Naive B cell (primary cell): ENCODE measurements around the gene ILDR1. TPM values are rescaled to one million over a fixed set of nuclear protein-coding genes. Genes with fewer than 3 reads are reported as not detected.
"Not testable (repeated sequence)": the region's sequence is repeated elsewhere in the genome, so short reads cannot be mapped to it uniquely, and the experiment has no call there.

ENCODE experiments used
- ATAC-seq, 2 donors: fragments of 150-1000 bp; cut with Tn5 transposase; 2 replicates each; pipeline ENCODE4 v1.10.0; 2021; ENCODE audit warnings: low read depth in 2 of 2, mild to moderate bottlenecking in 2 of 2, moderate library complexity in 2 of 2
- DNase-seq: peaks from one replicate; pipeline ENCODE4 v3.0.0; 2022
- H3K27ac Mint-ChIP-seq, 6 donors: one replicate each; pipeline ENCODE4 v1.8.0; 2020 to 2022; ENCODE audit warnings: mild to moderate bottlenecking in 6 of 6, mixed read lengths in 6 of 6, moderate library complexity in 5 of 6, inconsistent platforms in 2 of 6
- H3K27me3 Mint-ChIP-seq, 3 donors: one replicate each; pipeline ENCODE4 v1.8.0; 2021 to 2022; ENCODE audit warnings: mixed read lengths in 3 of 3, mild to moderate bottlenecking in 1 of 3
- H3K36me3 Mint-ChIP-seq, 2 donors: one replicate each; pipeline ENCODE4 v1.8.0; 2020 to 2022; ENCODE audit warnings: mixed read lengths in 2 of 2, inconsistent platforms in 1 of 2, mild to moderate bottlenecking in 1 of 2
- H3K4me1 Mint-ChIP-seq, 3 donors: one replicate each; pipeline ENCODE4 v1.8.0; 2020 to 2022; ENCODE audit warnings: mixed read lengths in 3 of 3, inconsistent platforms in 1 of 3, mild to moderate bottlenecking in 1 of 3, moderate library complexity in 1 of 3
- H3K4me3 Mint-ChIP-seq, 8 donors: one replicate each; pipeline ENCODE4 v1.8.0; 2020 to 2022; ENCODE audit warnings: mild to moderate bottlenecking in 8 of 8, mixed read lengths in 8 of 8, moderate library complexity in 8 of 8, inconsistent platforms in 2 of 8
- H3K9me3 Mint-ChIP-seq, 7 donors: one replicate each; pipeline ENCODE4 v1.8.0; 2020 to 2022; ENCODE audit warnings: mixed read lengths in 7 of 7, mild to moderate bottlenecking in 5 of 7, inconsistent platforms in 2 of 7, moderate library complexity in 1 of 7
- polyA plus RNA-seq, 6 donors: library from polyadenylated mRNA; unstranded; fragments of 300-500 nt; fragmentation: Illumina TruSeq; gene quantifications; one replicate each; pipeline ENCODE4 v1.2.3, GENCODE V29; 2021; ENCODE audit warnings: low read depth in 6 of 6

Gene ILDR1
- polyA plus RNA-seq, 6 donors from 2014 or later: 0.18 to 1.6 (median 0.67) TPM; not detected in 1

- DNase-seq (no peak), ATAC-seq (no peak)
- H3K27ac Mint-ChIP-seq: no peak overlapping the region
- H3K36me3 Mint-ChIP-seq: peaks cover 23 to 33% of the 10 kb centered on the region in 2 donors
- no peaks in the 10 kb centered on the region for H3K27me3 Mint-ChIP-seq
- H3K9me3 Mint-ChIP-seq: no peaks in the 10 kb centered on the region
- no peaks in the 10 kb centered on the region for H3K4me1 Mint-ChIP-seq
- H3K4me3 Mint-ChIP-seq: no peak overlapping the region
Observed at GRCh38 chr3:121943431-121943830, 78.6 kb downstream of the ILDR1 start.

GRCh38 chr3:121942116-121942786, 79.8 kb downstream of the ILDR1 start:
- H3K4me3 Mint-ChIP-seq: no peak overlapping the region
- peaks cover 24 to 34% of the 10 kb centered on the region in 2 donors for H3K36me3 Mint-ChIP-seq

GRCh38 chr3:121941592-121941991, 80.5 kb downstream of the ILDR1 start:
- no peak for DNase-seq
- Mint-ChIP-seq H3K4me3 (no peak overlapping the region), H3K4me1 (no peaks in the 10 kb centered on the region), H3K27ac (no peak overlapping the region), H3K36me3 (peaks cover 24 to 34% of the 10 kb centered on the region in 2 donors), H3K9me3 (no peaks in the 10 kb centered on the region), H3K27me3 (no peaks in the 10 kb centered on the region)
- no peak for ATAC-seq

More at GRCh38 chr3:121942116-121942786, 79.8 kb downstream of the ILDR1 start:
- DNase-seq (no peak), ATAC-seq (no peak)
- H3K9me3 Mint-ChIP-seq: no peaks in the 10 kb centered on the region
- H3K4me1 Mint-ChIP-seq: no peaks in the 10 kb centered on the region
- H3K27ac Mint-ChIP-seq: peak overlapping the region in 1 of 6 donors; percentile 2
- H3K27me3 Mint-ChIP-seq: no peaks in the 10 kb centered on the region

- H3K4me3 Mint-ChIP-seq, H3K27me3 Mint-ChIP-seq, H3K27ac Mint-ChIP-seq, DNase-seq, ATAC-seq, H3K4me1 Mint-ChIP-seq, H3K9me3 Mint-ChIP-seq: not testable (repeated sequence)
- H3K36me3 Mint-ChIP-seq: peaks cover 24 to 37% of the 10 kb centered on the region in 2 donors
Observed at GRCh38 chr3:121938141-121938855, 83.7 kb downstream of the ILDR1 start.

Other genes with a start within 250 kb of the ILDR1 start
- gene IQCB1, start 187.2 kb downstream of the ILDR1 start, polyA plus RNA-seq: 10 to 100 TPM; 40.4 to 53.9 (median 46.7) TPM
- 100 to 1,000 TPM; 431 to 811 (median 611) TPM for gene EAF2, start 187.0 kb downstream of the ILDR1 start, polyA plus RNA-seq
- 1 to 10 TPM in 5 of 6 donors, not detected in 1; 1.1 to 4.6 (median 3.0) TPM for gene SLC15A2, start 127.8 kb downstream of the ILDR1 start, polyA plus RNA-seq
- gene CD86, start 33.1 kb upstream of the ILDR1 start, polyA plus RNA-seq: 10 to 100 TPM; 18.0 to 61.4 (median 45.4) TPM
- not detected for gene CASR, start 161.4 kb upstream of the ILDR1 start, polyA plus RNA-seq